GM21737 (cell line): ENCODE data around the gene USH2A.

Experiments used
- ATAC-seq: cut with Tn5 transposase; IDR thresholded peaks from one replicate; pipeline ENCODE4 v1.9.1; 2021; ENCODE audit warnings: mild to moderate bottlenecking, moderate library complexity; ENCODE audit not compliant: unreplicated experiment

Gene USH2A

GRCh38 chr1:216303690-216304089 is 119.6 kb downstream of the USH2A start:
- ATAC-seq = no peak

- ATAC-seq = no peak
These were observed 129.6 kb downstream of the USH2A start for GRCh38 chr1:216293683-216294082.

GRCh38 chr1:216290074-216290473 is 133.2 kb downstream of the USH2A start:
- no peak for ATAC-seq

- no peak for ATAC-seq
These were observed 138.2 kb downstream of the USH2A start for GRCh38 chr1:216285052-216285451.

- no peak for ATAC-seq
These were observed 141.5 kb downstream of the USH2A start for GRCh38 chr1:216281757-216282156.

GRCh38 chr1:216270086-216270773 is 153.0 kb downstream of the USH2A start:
- ATAC-seq = no peak

- no peak for ATAC-seq
These were observed 161.6 kb downstream of the USH2A start for GRCh38 chr1:216261631-216262030.

GRCh38 chr1:216258856-216259255 is 164.4 kb downstream of the USH2A start:
- no peak for ATAC-seq

- no peak for ATAC-seq
These were observed 164.9 kb downstream of the USH2A start for GRCh38 chr1:216258386-216258785.

GRCh38 chr1:216250861-216251260 is 172.4 kb downstream of the USH2A start:
- ATAC-seq = no peak

GRCh38 chr1:216248628-216249027 is 174.6 kb downstream of the USH2A start:
- ATAC-seq = no peak

- no peak for ATAC-seq
These were observed 175.3 kb downstream of the USH2A start for GRCh38 chr1:216247937-216248336.

GRCh38 chr1:216246577-216247203 is 176.6 kb downstream of the USH2A start:
- no peak for ATAC-seq

- ATAC-seq = no peak
These were observed 184.4 kb downstream of the USH2A start for GRCh38 chr1:216238844-216239243.

GRCh38 chr1:216237927-216238542 is 185.2 kb downstream of the USH2A start:
- no peak for ATAC-seq

- ATAC-seq = no peak
These were observed 199.0 kb downstream of the USH2A start for GRCh38 chr1:216224233-216224632.

- no peak for ATAC-seq
These were observed 199.8 kb downstream of the USH2A start for GRCh38 chr1:216223486-216223885.

GRCh38 chr1:216222288-216222687 is 201.0 kb downstream of the USH2A start:
- ATAC-seq = no peak

- peak; percentile 99 for ATAC-seq
These were observed 202.0 kb downstream of the USH2A start for GRCh38 chr1:216221260-216221700.

GRCh38 chr1:216216305-216216704 is 206.9 kb downstream of the USH2A start:
- no peak for ATAC-seq

- no peak for ATAC-seq
These were observed 208.1 kb downstream of the USH2A start for GRCh38 chr1:216215169-216215568.

- no peak for ATAC-seq
These were observed 210.4 kb downstream of the USH2A start for GRCh38 chr1:216212826-216213225.
